Left ventricle myocardium inferior (tissue), 1 donor: ENCODE results near the gene BRD3OS. TPM values are rescaled to one million over a fixed set of nuclear protein-coding genes. Genes with fewer than 3 reads are reported as not detected.

Experiments
- DNase-seq: peaks from one replicate; pipeline ENCODE4 v3.0.0-alpha.2; 2020
- H3K27ac ChIP-seq: fragments of 200-600 bp; replicated peaks from 2 replicates; pipeline ENCODE4 v1.8.0; 2021
- H3K27me3 ChIP-seq: fragments of 200-600 bp; 2 replicates; pipeline ENCODE4 v1.8.0; 2021; ENCODE audit warnings: low read depth
- H3K36me3 ChIP-seq: fragments of 200-600 bp; 2 replicates; pipeline ENCODE4 v1.8.0; 2021
- H3K4me1 ChIP-seq: fragments of 200-600 bp; 2 replicates; pipeline ENCODE4 v1.8.0; 2021
- H3K4me3 ChIP-seq: fragments of 200-600 bp; 2 replicates; pipeline ENCODE4 v1.8.0; 2021; ENCODE audit warnings: mild to moderate bottlenecking, moderate library complexity
- H3K9me3 ChIP-seq: fragments of 200-600 bp; replicated peaks from 2 replicates; pipeline ENCODE4 v1.8.0; 2021
- CTCF ChIP-seq: fragments of 200-600 bp; IDR thresholded peaks from 2 replicates; pipeline ENCODE4 v1.8.0; 2021; ENCODE audit warnings: antibody characterized with exemption, mild to moderate bottlenecking, borderline replicate concordance
- intact Hi-C: fragments of 100-400 bp; cut with micrococcal nuclease; formaldehyde crosslinking; loops from one replicate; pipeline ENCODE4 v1.11.0; 2022
- total RNA-seq: library from RNA; stranded (reverse); fragmentation: NEBNext Ultra II Directional; extraction: Animal tissue kit (Norgen Biotek cat#: 25700); gene quantifications from one replicate; pipeline ENCODE4 v1.2.1, GENCODE V29; 2021
- donor health status: DM: no; HTN: yes; CAD: no; lungs with severe emphysema.

BRD3OS gene
- total RNA-seq, 1 donor from 2014 or later: 5.7 TPM

GRCh38 chr9:134053941-134054761 is 28.9 kb downstream of the BRD3OS start:
- H3K27me3 ChIP-seq: no peaks in the 10 kb centered on the region
- H3K36me3 ChIP-seq: peaks cover 41% of the 10 kb centered on the region
- peaks cover 58% of the 10 kb centered on the region for H3K4me1 ChIP-seq
- no peaks in the 10 kb centered on the region for H3K9me3 ChIP-seq
- DNase-seq: peak; percentile 10
- no peak overlapping the region for H3K27ac ChIP-seq
- H3K4me3 ChIP-seq: no peak overlapping the region
- intact Hi-C loops: no loop called here
- TF ChIP-seq CTCF: no peak

- H3K27me3 ChIP-seq: no peaks in the 10 kb centered on the region
- peaks cover 59% of the 10 kb centered on the region for H3K4me1 ChIP-seq
- peak overlapping the region; percentile 11 for H3K27ac ChIP-seq
- no peaks in the 10 kb centered on the region for H3K9me3 ChIP-seq
- no peak for TF ChIP-seq CTCF
- peak; percentile 10 for DNase-seq
- intact Hi-C loops: no loop called here
- peaks cover 31% of the 10 kb centered on the region for H3K36me3 ChIP-seq
- peak overlapping the region; percentile 15 for H3K4me3 ChIP-seq
Observed at GRCh38 chr9:134054891-134055811, 29.9 kb downstream of the BRD3OS start.

- H3K27ac ChIP-seq: peak overlapping the region; percentile 11
- TF ChIP-seq CTCF: no peak
- H3K9me3 ChIP-seq: no peaks in the 10 kb centered on the region
- H3K36me3 ChIP-seq: peaks cover 23% of the 10 kb centered on the region
- H3K4me3 ChIP-seq: peak overlapping the region; percentile 15
- peak; percentile 77 for DNase-seq
- intact Hi-C loops: no loop called here
- H3K27me3 ChIP-seq: no peaks in the 10 kb centered on the region
- peaks cover 63% of the 10 kb centered on the region for H3K4me1 ChIP-seq
Observed at GRCh38 chr9:134055981-134056461, 30.7 kb downstream of the BRD3OS start.

GRCh38 chr9:134056483-134057306 is 31.4 kb downstream of the BRD3OS start:
- peak overlapping the region; percentile 15 for H3K4me3 ChIP-seq

More at GRCh38 chr9:134056483-134057306, 31.4 kb downstream of the BRD3OS start:
- H3K36me3 ChIP-seq: peaks cover 17% of the 10 kb centered on the region
- intact Hi-C loops: no loop called here
- H3K9me3 ChIP-seq: no peaks in the 10 kb centered on the region
- DNase-seq: peak; percentile 14
- no peaks in the 10 kb centered on the region for H3K27me3 ChIP-seq
- peak overlapping the region; percentile 11 for H3K27ac ChIP-seq
- TF ChIP-seq CTCF: no peak
- peaks cover 70% of the 10 kb centered on the region for H3K4me1 ChIP-seq
